HepG2 (cell line): ENCODE data around the gene NCOA6. TPM values are rescaled to one million over a fixed set of nuclear protein-coding genes. Genes with fewer than 3 reads are reported as not detected.
A peak's percentile ranks its signal among the peaks of the same experiment; 100 is the strongest.

Experiments used
- BATF2 ChIP-seq: sonication (generic); formaldehyde crosslinking; IDR thresholded peaks from 2 replicates; pipeline ENCODE4 v1.8.0; 2022; ENCODE audit warnings: mild to moderate bottlenecking, missing genetic modification reagents, moderate library complexity
- E2F5 ChIP-seq: sonication (generic); formaldehyde crosslinking; conservative IDR thresholded peaks from 2 replicates; pipeline ENCODE4 v1.4.0; 2020; ENCODE audit warnings: missing genetic modification reagents
- FOXP1 ChIP-seq, 2 experiments: fragments of 450-650 bp in 1 of 2; IDR thresholded peaks; 2 replicates each; pipeline ENCODE4 v1.6.1; 2017 to 2018; ENCODE audit warnings: antibody characterized with exemption in 1 of 2
- HCFC1 ChIP-seq: fragments of 150-350 bp; IDR thresholded peaks from 2 replicates; pipeline ENCODE4 v1.6.1; 2014; ENCODE audit warnings: low read depth, low read length
- IRF2 ChIP-seq: IDR thresholded peaks from 2 replicates; pipeline ENCODE4 v1.6.1; 2018; ENCODE audit warnings: missing genetic modification reagents, missing compliant biosample characterization
- KDM3A ChIP-seq: IDR thresholded peaks from 2 replicates; pipeline ENCODE4 v1.6.1; 2018; ENCODE audit warnings: low read depth, missing compliant biosample characterization
- MXI1 ChIP-seq: IDR thresholded peaks from 3 replicates; pipeline ENCODE4 v1.6.1; 2012; ENCODE audit warnings: low read depth, low read length, inconsistent platforms, borderline replicate concordance
- NFYC ChIP-seq: IDR thresholded peaks from 2 replicates; pipeline ENCODE4 v1.6.1; 2016; ENCODE audit warnings: missing genetic modification reagents, missing compliant biosample characterization
- PPARG ChIP-seq: conservative IDR thresholded peaks from 2 replicates; pipeline ENCODE4 v1.6.1; 2016; ENCODE audit warnings: missing biosample characterization, missing genetic modification reagents
- REXO4 ChIP-seq: sonication (generic); formaldehyde crosslinking; IDR thresholded peaks from 2 replicates; pipeline ENCODE4 v1.8.0; 2022; ENCODE audit warnings: missing genetic modification reagents, mild to moderate bottlenecking, borderline replicate concordance
- RFXANK ChIP-seq: IDR thresholded peaks from 2 replicates; pipeline ENCODE4 v1.6.1; 2016
- RFXAP ChIP-seq: sonication (generic); formaldehyde crosslinking; IDR thresholded peaks from 2 replicates; pipeline ENCODE4 v1.4.0; 2020; ENCODE audit warnings: missing genetic modification reagents, borderline replicate concordance
- RXRA ChIP-seq: sonication (generic); formaldehyde crosslinking; IDR thresholded peaks from 2 replicates; pipeline ENCODE4 v1.5.1; 2020; ENCODE audit warnings: missing genetic modification reagents
- SNAI1 ChIP-seq: sonication (generic); formaldehyde crosslinking; IDR thresholded peaks from 2 replicates; pipeline ENCODE4 v1.5.0; 2020; ENCODE audit warnings: mild to moderate bottlenecking, missing genetic modification reagents, borderline replicate concordance
- TAF1 ChIP-seq: sonication (generic); formaldehyde crosslinking; IDR thresholded peaks from 2 replicates; pipeline ENCODE4 v1.4.0; 2020; ENCODE audit warnings: missing genetic modification reagents
- TBX2 ChIP-seq: sonication (generic); formaldehyde crosslinking; IDR thresholded peaks from 2 replicates; pipeline ENCODE4 v1.5.0; 2020; ENCODE audit warnings: missing genetic modification reagents, mild to moderate bottlenecking, borderline replicate concordance
- ZKSCAN5 ChIP-seq: sonication (generic); formaldehyde crosslinking; IDR thresholded peaks from 2 replicates; pipeline ENCODE4 v1.5.1; 2020; ENCODE audit warnings: mild to moderate bottlenecking, missing genetic modification reagents
- ZNF138 ChIP-seq: sonication (generic); formaldehyde crosslinking; IDR thresholded peaks from 2 replicates; pipeline ENCODE4 v1.5.0; 2020; ENCODE audit warnings: mild to moderate bottlenecking, low read depth, missing genetic modification reagents
- ZNF329 ChIP-seq: sonication (generic); formaldehyde crosslinking; IDR thresholded peaks from 2 replicates; pipeline ENCODE4 v1.9.0; 2021; ENCODE audit warnings: low read depth, mild to moderate bottlenecking, missing genetic modification reagents
- ZNF33A ChIP-seq: sonication (generic); formaldehyde crosslinking; IDR thresholded peaks from 2 replicates; pipeline ENCODE4 v1.5.1; 2020; ENCODE audit warnings: missing genetic modification reagents, mild to moderate bottlenecking, moderate library complexity, borderline replicate concordance
- ZNF44 ChIP-seq: sonication (generic); formaldehyde crosslinking; IDR thresholded peaks from 2 replicates; pipeline ENCODE4 v1.5.1; 2020; ENCODE audit warnings: mild to moderate bottlenecking, missing genetic modification reagents
- ZNF501 ChIP-seq: sonication (generic); formaldehyde crosslinking; IDR thresholded peaks from 2 replicates; pipeline ENCODE4 v1.5.1; 2020; ENCODE audit warnings: mild to moderate bottlenecking, moderate library complexity, missing genetic modification reagents
- ZNF550 ChIP-seq: sonication (generic); formaldehyde crosslinking; IDR thresholded peaks from 2 replicates; pipeline ENCODE4 v1.4.0; 2020; ENCODE audit warnings: mild to moderate bottlenecking, missing genetic modification reagents, borderline replicate concordance
- ZNF577 ChIP-seq: sonication (generic); formaldehyde crosslinking; IDR thresholded peaks from 2 replicates; pipeline ENCODE4 v1.4.0; 2020; ENCODE audit warnings: mild to moderate bottlenecking, low read depth, missing genetic modification reagents, borderline replicate concordance
- ZNF691 ChIP-seq: sonication (generic); formaldehyde crosslinking; IDR thresholded peaks from 2 replicates; pipeline ENCODE4 v1.4.0; 2020; ENCODE audit warnings: missing genetic modification reagents, low read depth, mild to moderate bottlenecking, borderline replicate concordance
- polyA plus RNA-seq, 8 experiments: library from polyadenylated mRNA; depleted of rRNA in 3 of 8; stranded (reverse) in 7 of 8; unstranded in 1 of 8; fragments of >200 nt; fragmentation: Illumina TruSeq in 4 of 8; extraction: Trizol in 4 of 8; gene quantifications; 2 replicates each; pipeline versions ENCODE4 v1.2.1 to v1.2.3, GENCODE V29; 2011 to 2016; ENCODE audit warnings: low read depth in 4 of 8, missing spikeins in 1 of 8, mixed read lengths in 1 of 8; ENCODE audit not compliant: insufficient read depth in 1 of 8
- total RNA-seq, 5 experiments: library from RNA; depleted of rRNA; stranded (reverse); fragments of >200 nt; fragmentation: Illumina TruSeq; extraction: Trizol; gene quantifications; 2 replicates each; pipeline ENCODE4 v1.2.3, GENCODE V29; 2016; ENCODE audit warnings: low read depth in 1 of 5
- TF ChIP-seq, protein P1 (sequence below): IDR thresholded peaks from 2 replicates; pipeline ENCODE4 v1.6.1; 2012; ENCODE audit warnings: low read depth, low read length, improper control_type of control experiment

NCOA6 gene
- total and polyA plus RNA-seq, 2 of the 13 experiments (the other 11 are each of a cell fraction or from before 2014, with no cell fraction given): 11.2 to 29.3 TPM

GRCh38 chr20:34709044-34709830 lies 116.2 kb downstream of the NCOA6 start (continued):
- TF ChIP-seq ZKSCAN5 (CRISPR knock-in tag): no peak
- TF ChIP-seq RFXAP (CRISPR knock-in tag): no peak
- no peak for TF ChIP-seq TBX2 (CRISPR knock-in tag)
- peak; percentile 29; the same call in 1 of the 2 replicates for TF ChIP-seq RXRA
- TF ChIP-seq PPARG (CRISPR knock-in tag): no peak
- TF ChIP-seq ZNF329 (CRISPR knock-in tag): no peak
- no peak for TF ChIP-seq TAF1 (CRISPR knock-in tag)
- TF ChIP-seq NFYC (CRISPR knock-in tag): no peak
- TF ChIP-seq ZNF138: no peak
- TF ChIP-seq HCFC1: no peak
- TF ChIP-seq, protein P1, sequence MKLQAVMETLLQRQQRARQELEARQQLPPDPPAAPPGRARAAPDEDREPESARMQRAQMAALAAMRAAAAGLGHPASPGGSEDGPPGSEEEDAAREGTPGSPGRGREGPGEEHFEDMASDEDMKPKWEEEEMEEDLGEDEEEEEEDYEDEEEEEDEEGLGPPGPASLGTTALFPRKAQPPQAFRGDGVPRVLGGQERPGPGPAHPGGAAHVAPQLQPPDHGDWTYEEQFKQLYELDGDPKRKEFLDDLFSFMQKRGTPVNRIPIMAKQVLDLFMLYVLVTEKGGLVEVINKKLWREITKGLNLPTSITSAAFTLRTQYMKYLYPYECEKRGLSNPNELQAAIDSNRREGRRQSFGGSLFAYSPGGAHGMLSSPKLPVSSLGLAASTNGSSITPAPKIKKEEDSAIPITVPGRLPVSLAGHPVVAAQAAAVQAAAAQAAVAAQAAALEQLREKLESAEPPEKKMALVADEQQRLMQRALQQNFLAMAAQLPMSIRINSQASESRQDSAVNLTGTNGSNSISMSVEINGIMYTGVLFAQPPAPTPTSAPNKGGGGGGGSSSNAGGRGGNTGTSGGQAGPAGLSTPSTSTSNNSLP: no peak
- TF ChIP-seq RFXANK (CRISPR knock-in tag): no peak
- TF ChIP-seq FOXP1 (IDR thresholded peaks at IDR 0.05): no peak
- no peak for TF ChIP-seq FOXP1 (CRISPR knock-in tag; IDR thresholded peaks at IDR 0.05)
- no peak for TF ChIP-seq KDM3A (CRISPR knock-in tag)
- no peak for TF ChIP-seq ZNF44 (CRISPR knock-in tag)
- no peak for TF ChIP-seq SNAI1 (CRISPR knock-in tag)
- no peak for TF ChIP-seq BATF2 (CRISPR knock-in tag)
- TF ChIP-seq ZNF501 (CRISPR knock-in tag): no peak
- no peak for TF ChIP-seq ZNF691 (CRISPR knock-in tag)
- no peak for TF ChIP-seq ZNF33A (CRISPR knock-in tag)
- TF ChIP-seq REXO4: no peak
- no peak for TF ChIP-seq ZNF577
- no peak for TF ChIP-seq ZNF550 (CRISPR knock-in tag)
- no peak for TF ChIP-seq IRF2
- no peak for TF ChIP-seq MXI1
- TF ChIP-seq E2F5 (CRISPR knock-in tag): no peak
